KOPT-K1 (cell line): ENCODE measurements around the gene ARV1.
"Not testable (repeated sequence)": the region's sequence is repeated elsewhere in the genome, so short reads cannot be mapped to it uniquely, and the experiment has no call there.

Source experiments
- H3K27ac ChIP-seq: fragments of 200-600 bp; sonication (generic); 2 replicates; pipeline ENCODE4 v1.5.1; 2016; ENCODE audit warnings: antibody characterized with exemption, mild to moderate bottlenecking, low read depth, low read length; ENCODE audit not compliant: poor library complexity, severe bottlenecking
- H3K36me3 ChIP-seq: fragments of 200-600 bp; sonication (generic); 2 replicates; pipeline ENCODE4 v1.5.1; 2017; ENCODE audit warnings: antibody characterized with exemption, mild to moderate bottlenecking, low read length, moderate library complexity; ENCODE audit not compliant: insufficient read depth
- H3K9me3 ChIP-seq: fragments of 200-600 bp; sonication (generic); 2 replicates; pipeline ENCODE4 v1.5.1; 2017; ENCODE audit warnings: antibody characterized with exemption, low read length, mild to moderate bottlenecking; ENCODE audit not compliant: insufficient read depth, poor library complexity, severe bottlenecking

The ARV1 gene

GRCh38 chr1:231021540-231022031 lies 42.7 kb downstream of the ARV1 start:
- Histone ChIP-seq H3K9me3 (no peaks in the 10 kb centered on the region), H3K27ac (no peak overlapping the region), H3K36me3 (no peaks in the 10 kb centered on the region)

GRCh38 chr1:231022543-231022942 lies 43.6 kb downstream of the ARV1 start:
- H3K27ac ChIP-seq, H3K36me3 ChIP-seq, H3K9me3 ChIP-seq: not testable (repeated sequence)

GRCh38 chr1:231023150-231023549 lies 44.3 kb downstream of the ARV1 start:
- H3K27ac ChIP-seq = no peak overlapping the region
- no peaks in the 10 kb centered on the region for H3K9me3 ChIP-seq
- H3K36me3 ChIP-seq = no peaks in the 10 kb centered on the region

GRCh38 chr1:231026576-231026975 lies 47.7 kb downstream of the ARV1 start:
- H3K9me3 ChIP-seq = no peaks in the 10 kb centered on the region
- no peak overlapping the region for H3K27ac ChIP-seq
- H3K36me3 ChIP-seq = no peaks in the 10 kb centered on the region

- H3K9me3 ChIP-seq = no peaks in the 10 kb centered on the region
- no peak overlapping the region for H3K27ac ChIP-seq
- no peaks in the 10 kb centered on the region for H3K36me3 ChIP-seq
Measured at GRCh38 chr1:231027136-231027925, 48.4 kb downstream of the ARV1 start.

- no peaks in the 10 kb centered on the region for H3K36me3 ChIP-seq
- no peaks in the 10 kb centered on the region for H3K9me3 ChIP-seq
- no peak overlapping the region for H3K27ac ChIP-seq
Measured at GRCh38 chr1:231027971-231028370, 49.1 kb downstream of the ARV1 start.

- H3K27ac ChIP-seq = no peak overlapping the region
- no peaks in the 10 kb centered on the region for H3K36me3 ChIP-seq
- H3K9me3 ChIP-seq = no peaks in the 10 kb centered on the region
Measured at GRCh38 chr1:231028682-231029081, 49.8 kb downstream of the ARV1 start.

- H3K9me3 ChIP-seq, H3K36me3 ChIP-seq, H3K27ac ChIP-seq: not testable (repeated sequence)
Measured at GRCh38 chr1:231029247-231029646, 50.4 kb downstream of the ARV1 start.

GRCh38 chr1:231029841-231030240 lies 50.9 kb downstream of the ARV1 start:
- H3K27ac ChIP-seq = no peak overlapping the region
- no peaks in the 10 kb centered on the region for H3K36me3 ChIP-seq
- no peaks in the 10 kb centered on the region for H3K9me3 ChIP-seq

GRCh38 chr1:231032963-231033362 lies 54.1 kb downstream of the ARV1 start:
- Histone ChIP-seq H3K9me3 (no peaks in the 10 kb centered on the region), H3K36me3 (no peaks in the 10 kb centered on the region), H3K27ac (no peak overlapping the region)

GRCh38 chr1:231035799-231036198 lies 56.9 kb downstream of the ARV1 start:
- Histone ChIP-seq H3K9me3 (no peaks in the 10 kb centered on the region), H3K36me3 (no peaks in the 10 kb centered on the region), H3K27ac (no peak overlapping the region)

GRCh38 chr1:231036416-231036815 lies 57.5 kb downstream of the ARV1 start:
- no peaks in the 10 kb centered on the region for H3K36me3 ChIP-seq
- H3K9me3 ChIP-seq = no peaks in the 10 kb centered on the region
- no peak overlapping the region for H3K27ac ChIP-seq

- no peaks in the 10 kb centered on the region for H3K9me3 ChIP-seq
- no peaks in the 10 kb centered on the region for H3K36me3 ChIP-seq
- no peak overlapping the region for H3K27ac ChIP-seq
Measured at GRCh38 chr1:231037585-231038517, 59.0 kb downstream of the ARV1 start.

GRCh38 chr1:231039161-231040018 lies 60.5 kb downstream of the ARV1 start:
- Histone ChIP-seq H3K9me3 (peaks cover 3% of the 10 kb centered on the region), H3K27ac (no peak overlapping the region), H3K36me3 (no peaks in the 10 kb centered on the region)
